Measurements from ENCODE around the gene DPYSL3.

GRCh38 chr5:147375151-147375550 is 134.7 kb downstream of the DPYSL3 start:
- TF ChIP-seq CTCF (IDR thresholded peaks at IDR 0.05; ENCODE audit: low read depth, low read length) (no peak), POLR2A (IDR thresholded peaks at IDR 0.05; ENCODE audit: extremely low read depth, insufficient read length) (no peak)

All from NB4 (cell line).